Measurements from ENCODE around the gene VWF. TPM values are rescaled to one million over a fixed set of nuclear protein-coding genes. Genes with fewer than 3 reads are reported as not detected.

Gene VWF
- total and polyA plus RNA-seq, 7 donors: 0.60 to 98.0 (median 42.2) TPM

- Histone ChIP-seq H3K9me3 (no peaks in the 10 kb centered on the region), H3K4me1 (peaks cover 0 to 36% (median 32%) of the 10 kb centered on the region in 4 donors), H3K4me3 (no peak overlapping the region), H3K27ac (no peak overlapping the region), H3K27me3 (no peaks in the 10 kb centered on the region), H3K36me3 (no peaks in the 10 kb centered on the region)
- DNase-seq: peak; percentile 30
- intact Hi-C loops (cut with DNase I): loop anchor here (5.0 kb wide), 2 partner anchors 102 to 157 kb away; no protein-coding TSS in a partner anchor
- TF ChIP-seq CTCF (IDR thresholded peaks at IDR 0.05) (no peak), POLR2AphosphoS5 (IDR thresholded peaks at IDR 0.05) (no peak), EP300 (IDR thresholded peaks at IDR 0.05) (no peak)
- 91 to 93% methylated on average over 18 of the region's 18 CpGs for WGBS, 2 donors
Observed at GRCh38 chr12:6080149-6081045, 44.1 kb downstream of the VWF start.

GRCh38 chr12:6078398-6079096, 45.9 kb downstream of the VWF start:
- intact Hi-C loops (cut with DNase I): no loop called here
- Histone ChIP-seq H3K9me3 (no peaks in the 10 kb centered on the region), H3K4me1 (peaks cover 0 to 27% (median 18%) of the 10 kb centered on the region in 4 donors), H3K27me3 (no peaks in the 10 kb centered on the region), H3K4me3 (no peak overlapping the region), H3K27ac (no peak overlapping the region), H3K36me3 (no peaks in the 10 kb centered on the region)
- DNase-seq: no peak
- TF ChIP-seq POLR2AphosphoS5 (IDR thresholded peaks at IDR 0.05): no peak
- WGBS, 2 donors: 81 to 89% methylated on average over 3 of the region's 3 CpGs

- whole genome bisulfite sequencing, 2 donors: 94 to 97% methylated on average over 6 of the region's 6 CpGs
- no peaks in the 10 kb centered on the region for H3K27me3 ChIP-seq
- no peak overlapping the region for H3K27ac ChIP-seq
- no peak for DNase-seq
- no peaks in the 10 kb centered on the region for H3K9me3 ChIP-seq
- no peaks in the 10 kb centered on the region for H3K36me3 ChIP-seq
- intact Hi-C loops (cut with DNase I): no loop called here
- no peak for TF ChIP-seq POLR2A (IDR thresholded peaks at IDR 0.05)
- no peak for TF ChIP-seq POLR2AphosphoS5 (IDR thresholded peaks at IDR 0.05)
- no peak for TF ChIP-seq EP300 (IDR thresholded peaks at IDR 0.05)
- TF ChIP-seq CTCF (IDR thresholded peaks at IDR 0.05): no peak
- peaks cover 0 to 19% (median 9%) of the 10 kb centered on the region in 4 donors for H3K4me1 ChIP-seq
- H3K4me3 ChIP-seq: no peak overlapping the region
Observed at GRCh38 chr12:6077692-6078083, 46.8 kb downstream of the VWF start.

- Histone ChIP-seq H3K36me3 (no peaks in the 10 kb centered on the region), H3K4me3 (no peak overlapping the region), H3K27ac (no peak overlapping the region), H3K4me1 (peaks cover 0 to 14% (median 4%) of the 10 kb centered on the region in 4 donors), H3K9me3 (no peaks in the 10 kb centered on the region), H3K27me3 (no peaks in the 10 kb centered on the region)
- no peak for TF ChIP-seq POLR2A (IDR thresholded peaks at IDR 0.05)
- no peak for TF ChIP-seq POLR2AphosphoS5 (IDR thresholded peaks at IDR 0.05)
- TF ChIP-seq CTCF (IDR thresholded peaks at IDR 0.05): no peak
- TF ChIP-seq EP300 (IDR thresholded peaks at IDR 0.05): no peak
- intact Hi-C loops (cut with DNase I): no loop called here
- DNase-seq: no peak
- 94 to 96% methylated on average over 28 of the region's 28 CpGs for WGBS, 2 donors
Observed at GRCh38 chr12:6076776-6077691, 47.4 kb downstream of the VWF start.

All from sigmoid colon (tissue), 7 donors.